Activated CD4-positive, alpha-beta T cell treated with anti-CD3 and anti-CD28 coated beads, Interleukin-2, amount 50 U/mL, for 24 hours (primary cell): ENCODE results near the gene MUC5AC.
"Not testable (repeated sequence)": the region's sequence is repeated elsewhere in the genome, so short reads cannot be mapped to it uniquely, and the experiment has no call there.

Experiments used
- DNase-seq, 2 donors: peaks; one replicate each; pipeline ENCODE4 v3.0.0-alpha.2; 2020; ENCODE audit warnings: low read depth in 1 of 2, low spot score in 1 of 2

The MUC5AC gene

GRCh38 chr11:1235901-1236315 lies 78.2 kb downstream of the MUC5AC start:
- DNase-seq = no peak

GRCh38 chr11:1236316-1237127 lies 78.8 kb downstream of the MUC5AC start:
- no peak for DNase-seq

DNA sequence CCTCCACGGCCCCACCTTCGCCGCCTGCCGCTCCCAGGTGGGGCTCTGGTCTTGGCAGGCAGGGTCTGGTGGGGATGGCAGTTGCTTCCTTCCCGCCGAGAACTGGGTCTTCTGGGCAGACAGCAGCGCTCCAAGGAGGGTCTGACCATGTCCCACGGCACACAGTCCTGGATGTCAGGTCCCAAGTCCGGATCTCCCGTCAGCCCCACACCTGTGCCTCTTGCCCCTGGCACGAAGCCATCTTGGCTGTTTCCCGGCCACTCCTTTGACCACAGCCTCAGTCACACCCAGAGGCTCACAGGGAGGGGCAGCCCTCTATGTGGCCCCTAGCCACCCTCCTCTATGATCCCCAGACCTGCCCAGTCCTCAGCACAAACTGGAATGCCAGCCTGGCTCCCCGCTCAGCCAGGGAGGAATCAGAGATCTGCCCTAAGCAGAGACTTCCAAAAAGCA lies 79.4 kb downstream of the MUC5AC start:
- DNase-seq = no peak

DNA sequence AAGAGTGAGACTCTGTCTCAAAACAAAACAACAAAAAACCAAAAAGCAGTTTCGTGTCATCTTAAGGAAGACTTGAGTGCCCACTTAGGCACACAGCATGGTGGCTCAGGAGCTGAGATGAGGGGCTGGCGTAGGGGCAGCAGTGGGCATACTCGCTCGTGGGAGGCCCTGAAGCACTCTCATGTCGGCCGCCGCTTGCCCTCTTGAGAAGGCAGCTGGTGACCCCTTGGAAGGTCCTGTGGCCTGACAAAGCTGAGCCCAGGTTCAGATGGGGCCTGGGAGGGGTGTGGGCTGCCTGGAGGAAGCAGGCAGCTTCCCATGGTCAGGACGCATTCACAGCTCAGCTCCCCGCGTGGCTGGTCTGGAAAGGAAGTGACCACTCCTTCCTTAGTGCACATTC lies 80.1 kb downstream of the MUC5AC start:
- DNase-seq = no peak

GRCh38 chr11:1238767-1239595 lies 81.2 kb downstream of the MUC5AC start:
- no peak for DNase-seq

- DNase-seq = no peak
Measured at GRCh38 chr11:1239596-1240205, 81.9 kb downstream of the MUC5AC start.

DNA sequence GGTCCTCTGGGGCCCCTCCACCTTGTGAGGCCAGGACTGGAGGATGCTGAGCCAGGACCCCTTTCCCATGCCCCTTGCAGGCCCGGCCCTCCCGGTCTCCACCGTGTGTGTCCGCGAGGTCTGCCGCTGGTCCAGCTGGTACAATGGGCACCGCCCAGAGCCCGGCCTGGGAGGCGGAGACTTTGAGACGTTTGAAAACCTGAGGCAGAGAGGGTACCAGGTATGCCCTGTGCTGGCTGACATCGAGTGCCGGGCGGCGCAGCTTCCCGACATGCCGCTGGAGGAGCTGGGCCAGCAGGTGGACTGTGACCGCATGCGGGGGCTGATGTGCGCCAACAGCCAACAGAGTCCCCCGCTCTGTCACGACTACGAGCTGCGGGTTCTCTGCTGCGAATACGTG lies 83.0 kb downstream of the MUC5AC start:
- DNase-seq = no peak

DNA sequence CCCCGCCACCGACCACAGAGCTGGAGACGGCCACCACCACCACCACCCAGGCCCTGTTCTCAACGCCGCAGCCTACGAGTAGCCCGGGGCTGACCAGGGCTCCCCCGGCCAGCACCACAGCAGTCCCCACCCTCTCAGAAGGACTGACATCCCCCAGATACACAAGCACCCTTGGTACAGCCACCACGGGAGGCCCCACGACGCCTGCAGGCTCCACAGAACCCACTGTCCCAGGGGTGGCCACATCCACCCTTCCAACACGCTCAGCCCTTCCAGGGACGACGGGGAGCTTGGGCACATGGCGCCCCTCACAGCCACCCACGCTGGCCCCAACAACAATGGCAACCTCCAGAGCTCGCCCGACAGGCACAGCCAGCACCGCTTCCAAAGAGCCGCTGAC lies 84.0 kb downstream of the MUC5AC start:
- no peak for DNase-seq

- DNase-seq = no peak
Measured at GRCh38 chr11:1242289-1242688, 84.5 kb downstream of the MUC5AC start.

- DNase-seq = not testable (repeated sequence)
Measured at GRCh38 chr11:1242751-1243150, 85.0 kb downstream of the MUC5AC start.

GRCh38 chr11:1243521-1243920 lies 85.8 kb downstream of the MUC5AC start:
- not testable (repeated sequence) for DNase-seq

DNA sequence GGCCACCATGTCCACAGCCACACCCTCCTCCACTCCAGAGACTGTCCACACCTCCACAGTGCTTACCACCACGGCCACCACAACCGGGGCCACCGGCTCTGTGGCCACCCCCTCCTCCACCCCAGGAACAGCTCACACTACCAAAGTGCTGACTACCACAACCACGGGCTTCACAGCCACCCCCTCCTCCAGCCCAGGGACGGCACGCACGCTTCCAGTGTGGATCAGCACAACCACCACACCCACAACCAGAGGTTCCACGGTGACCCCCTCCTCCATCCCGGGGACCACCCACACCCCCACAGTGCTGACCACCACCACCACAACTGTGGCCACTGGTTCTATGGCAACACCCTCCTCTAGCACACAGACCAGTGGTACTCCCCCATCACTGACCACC lies 86.8 kb downstream of the MUC5AC start:
- not testable (repeated sequence) for DNase-seq

GRCh38 chr11:1245717-1246116 lies 88.0 kb downstream of the MUC5AC start:
- DNase-seq = not testable (repeated sequence)

DNA sequence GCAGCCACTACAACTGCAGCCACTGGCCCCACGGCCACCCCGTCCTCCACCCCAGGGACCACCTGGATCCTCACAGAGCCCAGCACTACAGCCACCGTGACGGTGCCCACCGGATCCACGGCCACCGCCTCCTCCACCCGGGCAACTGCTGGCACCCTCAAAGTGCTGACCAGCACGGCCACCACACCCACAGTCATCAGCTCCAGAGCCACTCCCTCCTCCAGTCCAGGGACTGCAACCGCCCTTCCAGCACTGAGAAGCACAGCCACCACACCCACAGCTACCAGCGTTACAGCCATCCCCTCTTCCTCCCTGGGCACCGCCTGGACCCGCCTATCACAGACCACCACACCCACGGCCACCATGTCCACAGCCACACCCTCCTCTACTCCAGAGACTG lies 88.5 kb downstream of the MUC5AC start:
- DNase-seq = not testable (repeated sequence)

GRCh38 chr11:1247026-1247425 lies 89.3 kb downstream of the MUC5AC start:
- not testable (repeated sequence) for DNase-seq

- DNase-seq = not testable (repeated sequence)
Measured at GRCh38 chr11:1248951-1249350, 91.2 kb downstream of the MUC5AC start.

- DNase-seq = not testable (repeated sequence)
Measured at GRCh38 chr11:1250411-1250810, 92.7 kb downstream of the MUC5AC start.
